H9 (cell line): Measurements from ENCODE around the gene SYNE2. TPM values are rescaled to one million over a fixed set of nuclear protein-coding genes. Genes with fewer than 3 reads are reported as not detected.

Experiments used
- DNase-seq: peaks from one replicate; pipeline ENCODE4 v3.0.0-alpha.2; 2017
- H2AFZ ChIP-seq: one replicate; pipeline ENCODE4 v1.6.1; 2013; ENCODE audit warnings: mild to moderate bottlenecking, low read length, control low read depth, moderate library complexity
- H2AK5ac ChIP-seq: 2 replicates; pipeline ENCODE4 v1.6.1; 2013; ENCODE audit warnings: low read length, control low read depth, mixed read lengths; ENCODE audit not compliant: insufficient read length
- H2BK120ac ChIP-seq: one replicate; pipeline ENCODE4 v1.6.1; 2013; ENCODE audit warnings: low read depth, mild to moderate bottlenecking, low read length, control low read depth, inconsistent platforms; ENCODE audit not compliant: poor library complexity, severe bottlenecking
- H2BK12ac ChIP-seq: 2 replicates; pipeline ENCODE4 v1.6.1; 2013; ENCODE audit warnings: low read length, control low read depth, mixed read lengths, low read depth; ENCODE audit not compliant: insufficient read length
- H2BK15ac ChIP-seq: 2 replicates; pipeline ENCODE4 v1.6.1; 2013; ENCODE audit warnings: low read depth, low read length, control low read depth
- H2BK20ac ChIP-seq: one replicate; pipeline ENCODE4 v1.6.1; 2013; ENCODE audit warnings: low read depth, mild to moderate bottlenecking, low read length, control low read depth, inconsistent platforms; ENCODE audit not compliant: poor library complexity, severe bottlenecking
- H2BK5ac ChIP-seq: 2 replicates; pipeline ENCODE4 v1.6.1; 2013; ENCODE audit warnings: low read length, control low read depth, mixed read lengths; ENCODE audit not compliant: insufficient read length
- H3K14ac ChIP-seq: 2 replicates; pipeline ENCODE4 v1.6.1; 2013; ENCODE audit warnings: low read length, control low read depth; ENCODE audit not compliant: insufficient read depth
- H3K18ac ChIP-seq: 2 replicates; pipeline ENCODE4 v1.6.1; 2013; ENCODE audit warnings: low read depth, mild to moderate bottlenecking, mixed read lengths, low read length, control low read depth; ENCODE audit not compliant: insufficient read length
- H3K23ac ChIP-seq: 2 replicates; pipeline ENCODE4 v1.6.1; 2013; ENCODE audit warnings: low read length, control low read depth, mixed read lengths, low read depth; ENCODE audit not compliant: insufficient read length
- H3K23me2 ChIP-seq: 2 replicates; pipeline ENCODE4 v1.6.1; 2013; ENCODE audit warnings: low read depth, mild to moderate bottlenecking, mixed read lengths, low read length, control low read depth; ENCODE audit not compliant: insufficient read length, poor library complexity, severe bottlenecking
- H3K27ac ChIP-seq: 2 replicates; pipeline ENCODE4 v1.5.1; 2013; ENCODE audit warnings: low read length, control low read depth, mixed read lengths, low read depth; ENCODE audit not compliant: insufficient read length
- H3K27me3 ChIP-seq: 2 replicates; pipeline ENCODE4 v1.6.1; 2013; ENCODE audit warnings: low read length, control low read depth, inconsistent platforms; ENCODE audit not compliant: insufficient read depth
- H3K4ac ChIP-seq: 2 replicates; pipeline ENCODE4 v1.6.1; 2013; ENCODE audit warnings: low read depth, mild to moderate bottlenecking, control low read depth, inconsistent platforms, low read length, moderate library complexity
- H3K4me1 ChIP-seq: 2 replicates; pipeline ENCODE4 v1.6.1; 2013; ENCODE audit warnings: low read length, control low read depth, inconsistent platforms; ENCODE audit not compliant: insufficient read depth
- H3K4me2 ChIP-seq: 2 replicates; pipeline ENCODE4 v1.6.1; 2013; ENCODE audit warnings: low read length, control low read depth, mixed read lengths; ENCODE audit not compliant: insufficient read length, insufficient read depth
- H3K56ac ChIP-seq: 2 replicates; pipeline ENCODE4 v1.6.1; 2013; ENCODE audit warnings: low read depth, mild to moderate bottlenecking, mixed read lengths, low read length, control low read depth; ENCODE audit not compliant: insufficient read length
- H3K79me1 ChIP-seq: 2 replicates; pipeline ENCODE4 v1.6.1; 2013; ENCODE audit warnings: low read depth, mild to moderate bottlenecking, moderate library complexity, low read length, control low read depth, inconsistent platforms; ENCODE audit not compliant: insufficient read depth, poor library complexity, severe bottlenecking
- H3K79me2 ChIP-seq: 2 replicates; pipeline ENCODE4 v1.6.1; 2013; ENCODE audit warnings: low read length, control low read depth, inconsistent platforms; ENCODE audit not compliant: insufficient read depth
- H3K9ac ChIP-seq: 2 replicates; pipeline ENCODE4 v1.6.1; 2013; ENCODE audit warnings: low read length, control low read depth, mixed read lengths; ENCODE audit not compliant: insufficient read length; ENCODE audit errors: extremely low read depth
- H3K9me3 ChIP-seq: one replicate; pipeline ENCODE4 v1.6.1; 2013; ENCODE audit warnings: low read depth, low read length, inconsistent platforms; ENCODE audit not compliant: control insufficient read depth
- H3T11ph ChIP-seq: one replicate; pipeline ENCODE4 v1.6.1; 2013; ENCODE audit warnings: mild to moderate bottlenecking, low read length, control low read depth, inconsistent platforms
- H4K20me1 ChIP-seq: one replicate; pipeline ENCODE4 v1.6.1; 2013; ENCODE audit not compliant: control insufficient read depth, insufficient read length, insufficient read depth
- H4K5ac ChIP-seq: 2 replicates; pipeline ENCODE4 v1.6.1; 2013; ENCODE audit warnings: low read depth, mild to moderate bottlenecking, mixed read lengths, low read length, control low read depth; ENCODE audit not compliant: insufficient read length
- H4K8ac ChIP-seq: replicated peaks from 2 replicates; pipeline ENCODE4 v1.6.1; 2013; ENCODE audit warnings: low read length, control low read depth, mixed read lengths, low read depth; ENCODE audit not compliant: insufficient read length
- H4K91ac ChIP-seq: 2 replicates; pipeline ENCODE4 v1.6.1; 2013; ENCODE audit warnings: low read depth, mild to moderate bottlenecking, moderate library complexity, mixed read lengths, low read length, control low read depth; ENCODE audit not compliant: insufficient read length
- H3K27ac Mint-ChIP-seq, 3 experiments: 2 replicates in 2 of 3; 3 replicates in 1 of 3; pipeline ENCODE4 v1.8.0; 2020 to 2021; ENCODE audit warnings: mixed read lengths in 3 of 3, mild to moderate bottlenecking in 1 of 3, moderate library complexity in 1 of 3
- H3K27me3 Mint-ChIP-seq: 2 replicates; pipeline ENCODE4 v1.8.0; 2021; ENCODE audit warnings: low read depth, mild to moderate bottlenecking, moderate library complexity, mixed read lengths
- H3K36me3 Mint-ChIP-seq, 3 experiments: 2 replicates in 2 of 3; 3 replicates in 1 of 3; pipeline ENCODE4 v1.8.0; 2020 to 2021; ENCODE audit warnings: low read depth in 3 of 3, mixed read lengths in 3 of 3; ENCODE audit not compliant: insufficient read depth in 1 of 3
- H3K4me1 Mint-ChIP-seq, 2 experiments: 2 replicates each; pipeline ENCODE4 v1.8.0; 2020; ENCODE audit warnings: mixed read lengths in 2 of 2
- H3K4me3 Mint-ChIP-seq, 2 experiments: 2 replicates in 1 of 2; 3 replicates in 1 of 2; pipeline ENCODE4 v1.8.0; 2020 to 2021; ENCODE audit warnings: mild to moderate bottlenecking in 2 of 2, mixed read lengths in 2 of 2, moderate library complexity in 1 of 2
- H3K9me3 Mint-ChIP-seq, 2 experiments: 2 replicates in 1 of 2; 3 replicates in 1 of 2; pipeline ENCODE4 v1.8.0; 2020; ENCODE audit warnings: mild to moderate bottlenecking in 2 of 2, mixed read lengths in 2 of 2, moderate library complexity in 1 of 2
- CTCF ChIP-seq: fragments of 200-600 bp; sonication (generic); conservative IDR thresholded peaks from 3 replicates; pipeline ENCODE4 v1.8.0; 2021; ENCODE audit warnings: antibody characterized with exemption, mild to moderate bottlenecking
- WGBS: extraction: QIAGEN DNeasy Blood & Tissue Kit; methylation state at CpG from one replicate; pipeline ENCODE4 v1.1.7; 2013; ENCODE audit warnings: missing lambda C conversion rate, low lambda C conversion rate, mixed read lengths; ENCODE audit not compliant: insufficient read length; ENCODE audit errors: extremely low coverage; 5-methylcytosine and 5-hydroxymethylcytosine counted together
- total RNA-seq: library from RNA; stranded (reverse); gene quantifications from 2 replicates; pipeline ENCODE4 v1.2.1, GENCODE V29; 2021

Gene SYNE2
- total RNA-seq, 1 experiment from 2014 or later, result 43.3 TPM

GRCh38 chr14:63941023-63941422 lies 88.2 kb downstream of the SYNE2 start:
- Histone ChIP-seq H3K18ac (no peak overlapping the region), H3K27ac (no peak overlapping the region), H2BK5ac (no peak overlapping the region), H3K4me2 (no peak overlapping the region), H2BK120ac (no peak overlapping the region), H4K91ac (no peak overlapping the region), H4K20me1 (no peaks in the 10 kb centered on the region), H2BK20ac (no peak overlapping the region), H3K4ac (no peak overlapping the region), H3T11ph (no peak overlapping the region), H3K23me2 (no peaks in the 10 kb centered on the region), H3K14ac (no peak overlapping the region), H3K4me1 (no peaks in the 10 kb centered on the region), H3K9me3 (no peaks in the 10 kb centered on the region), H3K23ac (no peak overlapping the region), H3K27me3 (no peaks in the 10 kb centered on the region), H4K8ac (no peak overlapping the region), H3K79me2 (no peaks in the 10 kb centered on the region; the same call in 1 of the 2 replicates), H3K9ac (no peak overlapping the region), H2AFZ (no peak overlapping the region), H3K56ac (no peak overlapping the region), H2BK12ac (no peak overlapping the region), H2AK5ac (no peak overlapping the region), H2BK15ac (no peak overlapping the region), H4K5ac (no peak overlapping the region), H3K79me1 (no peaks in the 10 kb centered on the region)
- no CpG with 5 or more reads among the region's 3 CpGs for WGBS
- Mint-ChIP-seq H3K4me3 (no peak overlapping the region), H3K27me3 (no peaks in the 10 kb centered on the region), H3K36me3 (peaks cover 0 to 19% (median 9%) of the 10 kb centered on the region in 3 experiments; a peak in 3 of 7 replicates), H3K9me3 (no peaks in the 10 kb centered on the region), H3K4me1 (no peaks in the 10 kb centered on the region), H3K27ac (no peak overlapping the region)
- TF ChIP-seq CTCF, result no peak
- DNase-seq, result no peak
